Measurements from ENCODE around the gene TBC1D8.

Gene TBC1D8

GRCh38 chr2:100998235-100998573 is 153.0 kb downstream of the TBC1D8 start:
- DNase-seq (ENCODE audit: low read depth): no peak

GRCh38 chr2:100997509-100998234 is 153.5 kb downstream of the TBC1D8 start:
- DNase-seq (ENCODE audit: low read depth): no peak

- no peak for DNase-seq (ENCODE audit: low read depth)
Observed at GRCh38 chr2:100995309-100996075, 155.7 kb downstream of the TBC1D8 start.

GRCh38 chr2:100993294-100993693 is 157.9 kb downstream of the TBC1D8 start:
- DNase-seq (ENCODE audit: low read depth): no peak

GRCh38 chr2:100992262-100992661 is 158.9 kb downstream of the TBC1D8 start:
- no peak for DNase-seq (ENCODE audit: low read depth)

- no peak for DNase-seq (ENCODE audit: low read depth)
Observed at GRCh38 chr2:100991404-100991773, 159.8 kb downstream of the TBC1D8 start.

GRCh38 chr2:100990650-100991403 is 160.4 kb downstream of the TBC1D8 start:
- no peak for DNase-seq (ENCODE audit: low read depth)

GRCh38 chr2:100990166-100990565 is 161.0 kb downstream of the TBC1D8 start:
- no peak for DNase-seq (ENCODE audit: low read depth)

GRCh38 chr2:100989666-100990065 is 161.5 kb downstream of the TBC1D8 start:
- DNase-seq (ENCODE audit: low read depth): no peak

- no peak for DNase-seq (ENCODE audit: low read depth)
Observed at GRCh38 chr2:100988630-100989417, 162.4 kb downstream of the TBC1D8 start.

- no peak for DNase-seq (ENCODE audit: low read depth)
Observed at GRCh38 chr2:100987974-100988373, 163.2 kb downstream of the TBC1D8 start.

GRCh38 chr2:100987536-100987935 is 163.6 kb downstream of the TBC1D8 start:
- no peak for DNase-seq (ENCODE audit: low read depth)

GRCh38 chr2:100986157-100986556 is 165.0 kb downstream of the TBC1D8 start:
- no peak for DNase-seq (ENCODE audit: low read depth)

- peak; percentile 62 for DNase-seq (ENCODE audit: low read depth)
Observed at GRCh38 chr2:100984892-100985307, 166.3 kb downstream of the TBC1D8 start.

GRCh38 chr2:100983684-100984310 is 167.4 kb downstream of the TBC1D8 start:
- no peak for DNase-seq (ENCODE audit: low read depth)

GRCh38 chr2:100983201-100983600 is 168.0 kb downstream of the TBC1D8 start:
- DNase-seq (ENCODE audit: low read depth): no peak

- no peak for DNase-seq (ENCODE audit: low read depth)
Observed at GRCh38 chr2:100982431-100982861, 168.7 kb downstream of the TBC1D8 start.

GRCh38 chr2:100981011-100981410 is 170.2 kb downstream of the TBC1D8 start:
- no peak for DNase-seq (ENCODE audit: low read depth)

- no peak for DNase-seq (ENCODE audit: low read depth)
Observed at GRCh38 chr2:100980046-100980445, 171.1 kb downstream of the TBC1D8 start.

- peak; percentile 15 for DNase-seq (ENCODE audit: low read depth)
Observed at GRCh38 chr2:100978582-100979191, 172.5 kb downstream of the TBC1D8 start.

- DNase-seq (ENCODE audit: low read depth): no peak
Observed at GRCh38 chr2:100977511-100977910, 173.7 kb downstream of the TBC1D8 start.
